Right renal pelvis (tissue), 4 donors: ENCODE measurements around the gene WDR90. TPM values are rescaled to one million over a fixed set of nuclear protein-coding genes. Genes with fewer than 3 reads are reported as not detected.

ENCODE experiments used
- DNase-seq, 4 donors: peaks; one replicate each; pipeline ENCODE4 v3.0.0-alpha.2; 2013; ENCODE audit warnings: low read depth in 4 of 4, low spot score in 3 of 4, missing footprints in 1 of 4
- polyA plus RNA-seq, 4 donors: library from polyadenylated mRNA; unstranded; fragments of 120-200 nt; gene quantifications; one replicate each; pipeline ENCODE4 v1.2.1, GENCODE V29; 2013; ENCODE audit not compliant: insufficient read length in 4 of 4

Gene WDR90
- polyA plus RNA-seq, 4 donors: 28.1 to 49.7 (median 37.7) TPM

DNA sequence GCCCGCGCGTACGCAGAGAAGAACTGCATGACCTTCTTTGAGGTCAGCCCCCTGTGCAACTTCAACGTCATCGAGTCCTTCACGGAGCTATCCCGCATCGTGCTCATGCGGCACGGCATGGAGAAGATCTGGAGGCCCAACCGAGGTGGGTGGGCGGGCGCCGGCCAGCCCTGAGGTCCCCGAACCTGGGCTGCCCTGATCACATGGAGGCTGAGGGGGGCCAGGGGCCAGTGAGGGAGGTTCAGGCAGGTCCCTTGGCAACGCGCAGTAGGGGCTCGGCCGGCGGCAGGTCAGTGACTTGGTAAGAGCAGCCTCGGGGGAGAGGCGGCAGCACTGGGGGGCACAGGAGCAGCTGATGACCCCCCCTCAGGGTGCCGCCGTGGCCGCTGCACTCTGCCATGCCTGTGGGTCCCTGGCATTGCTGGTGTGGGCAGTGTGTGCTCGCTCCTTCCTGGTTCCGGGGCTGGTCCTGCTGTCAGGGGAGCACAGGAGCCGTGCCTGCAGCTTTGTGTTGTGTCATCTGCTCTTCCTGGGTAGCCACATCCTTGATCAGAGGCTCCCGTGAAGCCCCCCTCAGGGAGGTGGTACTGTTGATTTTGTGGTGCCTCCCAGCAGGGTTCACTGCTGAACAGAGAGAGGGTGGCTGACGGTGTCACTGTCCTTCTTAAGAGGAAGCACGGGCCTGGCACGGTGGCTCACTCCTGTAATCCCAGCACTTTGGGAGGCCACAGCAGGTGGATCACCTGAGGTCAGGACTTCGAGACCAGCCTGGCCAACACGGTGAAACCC, 23.0 kb upstream of the WDR90 start:
- DNase-seq: no peak

DNA sequence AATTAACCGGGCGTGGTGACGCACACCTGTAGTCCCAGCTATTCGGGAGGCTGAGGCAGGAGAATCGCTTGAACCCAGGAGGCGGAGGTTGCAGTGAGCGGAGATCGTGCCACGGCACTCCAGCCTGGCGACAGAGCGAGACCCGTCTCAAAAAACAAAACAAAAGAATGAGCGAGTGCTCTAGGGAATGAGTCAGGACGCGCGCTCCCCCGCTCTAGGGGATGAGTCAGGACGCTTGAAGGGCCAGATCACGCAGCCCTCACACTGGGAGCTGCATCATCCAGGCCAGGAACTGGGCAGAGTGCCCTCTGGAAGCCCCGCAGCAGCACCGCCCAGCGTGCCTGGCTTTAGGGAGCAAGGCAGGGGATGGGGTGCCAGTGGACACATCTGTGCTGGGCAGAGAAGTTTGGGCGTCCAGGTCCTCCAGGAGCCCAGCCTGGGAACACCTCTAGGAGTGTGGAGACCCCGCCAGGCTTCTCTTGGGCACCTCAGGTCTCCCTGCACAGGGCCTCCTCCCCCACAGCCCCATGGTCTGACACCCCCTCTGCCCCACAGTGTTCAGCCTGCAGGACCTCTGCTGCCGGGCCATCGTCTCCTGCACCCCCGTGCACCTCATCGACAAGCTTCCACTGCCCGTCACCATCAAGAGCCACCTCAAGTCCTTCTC, 22.2 kb upstream of the WDR90 start:
- DNase-seq: no peak

DNA sequence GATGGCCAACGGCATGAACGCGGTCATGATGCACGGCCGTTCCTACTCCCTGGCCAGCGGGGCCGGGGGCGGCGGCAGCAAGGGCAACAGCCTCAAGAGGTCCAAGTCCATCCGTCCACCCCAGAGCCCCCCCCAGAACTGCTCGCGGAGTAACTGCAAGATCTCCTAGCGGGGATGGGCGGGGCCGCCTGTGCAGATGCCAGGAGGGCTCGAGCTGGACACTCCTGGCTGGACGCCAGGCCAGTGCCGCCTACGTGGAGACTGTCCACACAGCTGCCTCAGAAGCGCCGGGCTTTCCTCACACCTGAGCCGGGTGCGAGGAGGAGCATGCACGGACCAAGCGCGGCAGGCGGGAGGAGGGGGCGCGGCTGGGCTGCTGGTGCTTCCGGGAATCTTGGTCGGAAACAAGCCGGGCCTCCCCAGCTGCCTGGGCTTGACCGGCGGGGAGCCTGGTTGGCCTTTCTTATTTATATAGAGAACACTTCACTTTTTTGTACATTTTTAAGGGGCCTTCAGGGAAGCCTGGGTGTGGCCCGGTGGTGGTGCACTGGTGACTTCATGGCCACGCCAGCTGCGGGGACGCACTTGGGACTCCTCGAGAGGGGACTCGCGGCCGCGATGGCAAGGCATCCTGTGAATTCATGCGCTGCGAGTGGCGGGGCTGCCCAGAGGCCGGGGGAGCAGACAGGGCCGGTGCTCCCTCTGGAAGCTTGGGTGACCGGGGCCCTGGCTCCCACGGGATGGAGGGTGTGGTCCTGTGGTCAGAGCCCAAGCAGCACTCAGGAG, 21.5 kb upstream of the WDR90 start:
- DNase-seq: no peak

DNA sequence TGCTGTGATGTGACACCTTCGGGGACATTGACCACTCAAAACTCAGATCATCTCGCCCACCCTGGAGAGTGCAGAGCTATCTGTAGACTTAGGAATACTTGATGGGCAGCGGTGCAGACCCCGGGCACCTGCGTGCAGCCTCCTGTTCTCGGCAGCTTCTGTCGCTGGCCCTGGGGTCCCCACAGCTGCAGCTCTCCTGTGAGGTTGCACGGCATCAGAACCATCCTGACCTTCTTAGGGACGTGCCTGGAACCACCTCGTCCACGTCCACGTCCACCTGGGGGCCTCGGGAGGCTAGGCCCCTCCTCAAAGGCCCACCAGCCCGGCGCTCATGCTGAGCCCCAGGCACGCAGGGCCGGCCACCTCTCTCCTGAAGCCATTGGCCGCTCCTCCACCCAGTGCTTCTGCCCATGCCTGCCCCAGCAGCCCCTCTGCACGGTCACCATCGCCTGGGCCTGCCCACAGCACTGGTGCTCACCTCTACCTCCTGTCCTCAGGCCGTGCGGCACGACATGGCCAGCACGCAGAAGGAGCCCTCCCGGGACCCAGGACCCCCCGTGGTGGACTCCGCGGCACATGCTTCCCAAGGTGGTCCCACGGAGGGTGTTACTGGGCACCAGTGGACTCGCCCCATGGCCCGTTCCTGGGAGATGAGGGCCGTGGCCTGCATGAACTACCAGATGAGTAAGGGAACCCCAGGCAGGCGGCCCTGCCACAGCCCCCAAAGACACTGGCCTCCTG, 20.7 kb upstream of the WDR90 start:
- no peak for DNase-seq

DNA sequence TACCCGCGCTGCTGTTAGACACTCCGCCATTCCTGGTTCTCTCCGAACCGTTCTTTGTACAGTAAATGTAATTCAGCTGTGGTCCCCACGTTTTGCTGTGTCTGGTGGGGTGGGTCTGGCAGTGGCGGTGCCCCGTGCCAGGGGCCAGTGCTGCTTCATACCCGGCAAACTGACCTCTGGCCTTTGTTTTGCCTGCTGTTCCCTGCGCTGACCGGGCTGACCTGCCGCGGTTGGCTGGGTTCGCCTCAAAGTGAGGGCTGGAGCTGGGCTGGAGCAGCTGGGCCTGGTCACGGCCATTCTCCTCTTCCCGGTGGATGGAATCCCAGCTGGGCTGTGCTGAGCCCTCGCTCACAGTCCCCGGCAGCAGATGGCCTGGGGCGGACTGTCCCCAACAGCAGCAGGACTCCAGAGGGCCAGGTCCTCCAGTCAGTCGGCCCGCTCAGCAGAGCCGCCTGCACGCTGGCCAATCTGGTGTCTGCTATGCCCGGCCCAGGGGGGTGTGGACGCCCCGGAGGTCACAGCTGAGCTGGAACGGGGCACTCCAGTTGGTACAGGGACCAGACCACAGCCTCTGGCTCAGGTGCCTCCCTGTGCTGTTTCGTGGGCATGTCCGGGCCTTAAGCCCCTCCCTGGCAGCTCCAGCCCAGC, 19.9 kb upstream of the WDR90 start:
- no peak for DNase-seq

DNA sequence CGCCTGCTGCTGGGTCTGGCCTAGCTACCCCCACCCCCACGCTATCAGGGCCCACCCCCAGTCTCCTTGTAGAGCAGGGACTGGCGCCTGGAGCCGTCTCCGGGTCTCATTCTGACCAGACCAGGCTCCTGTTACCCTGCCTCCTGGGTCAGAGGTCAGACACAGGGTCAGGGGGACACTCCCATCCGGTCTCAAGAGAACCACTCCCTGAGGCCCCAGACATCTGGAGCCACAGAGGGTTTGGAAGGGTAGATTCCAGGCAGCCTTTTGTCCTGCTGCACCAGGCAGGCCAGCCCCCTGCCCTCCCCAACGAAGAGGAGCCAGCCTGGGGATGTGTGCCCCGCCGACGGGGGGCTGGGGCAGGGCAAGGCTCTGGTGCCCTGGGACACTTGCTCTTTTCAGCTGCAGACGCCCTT, 19.3 kb upstream of the WDR90 start:
- DNase-seq: no peak

DNA sequence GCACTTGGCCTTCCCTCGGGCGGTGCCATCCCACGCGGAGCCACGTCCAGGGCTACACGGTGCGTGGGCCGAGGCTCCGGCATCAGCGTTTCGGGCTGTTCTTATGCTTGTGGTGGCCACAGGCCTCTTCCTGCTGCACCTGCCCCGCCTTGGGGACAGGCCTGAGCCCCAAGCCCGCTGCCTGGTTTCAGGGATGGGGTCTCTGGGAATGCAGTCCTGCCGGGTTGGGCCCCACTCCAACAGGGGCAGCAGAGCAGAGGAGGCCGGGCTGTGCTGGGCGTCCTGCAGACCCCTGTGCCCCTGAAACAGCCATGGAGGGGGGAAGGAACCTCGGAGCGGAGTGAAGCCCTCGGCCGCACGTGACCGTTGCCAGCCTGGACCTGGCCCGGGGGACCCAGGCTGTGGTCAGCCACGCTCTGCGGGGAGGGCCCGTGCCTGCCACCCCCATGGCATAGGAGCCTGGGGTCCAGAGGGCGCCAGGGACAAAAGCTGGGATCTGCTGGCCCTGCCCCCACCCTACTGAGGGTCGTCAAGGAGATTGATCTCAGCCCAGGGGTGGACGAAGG, 18.8 kb upstream of the WDR90 start:
- no peak for DNase-seq

DNA sequence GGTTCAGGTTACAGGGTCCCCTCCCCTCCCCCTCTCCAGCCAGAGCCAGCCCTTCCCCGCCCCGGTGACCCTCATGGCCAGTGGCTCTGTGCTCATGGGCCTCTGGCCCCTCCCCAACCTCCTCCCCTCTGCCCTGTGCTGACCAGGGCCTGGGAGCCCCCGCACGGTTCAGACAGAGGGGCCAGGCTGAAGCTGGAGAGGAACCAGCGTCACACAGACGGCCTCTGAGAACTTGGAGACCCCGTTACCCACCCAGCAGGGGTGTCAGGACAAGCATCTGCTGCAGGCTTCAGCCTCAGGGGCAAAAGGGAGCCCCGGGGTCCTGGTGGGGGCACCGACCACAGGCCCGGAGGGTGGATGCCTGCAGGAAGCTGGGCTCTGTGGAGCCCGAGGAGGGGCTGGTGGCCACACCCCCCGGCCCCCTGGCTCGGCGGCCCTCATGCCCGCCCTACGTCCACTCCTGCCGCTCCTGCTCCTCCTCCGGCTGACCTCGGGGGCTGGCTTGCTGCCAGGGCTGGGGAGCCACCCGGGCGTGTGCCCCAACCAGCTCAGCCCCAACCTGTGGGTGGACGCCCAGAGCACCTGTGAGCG, 18.3 kb upstream of the WDR90 start, which contains the start of gene WFIKKN1:
TSS of gene WFIKKN1 (plus strand) at position 171 of the 591 bp plus-strand sequence. CDS start at position 440, 269 bp downstream.
- DNase-seq: peak in 1 of 4 donors; percentile 30

DNA sequence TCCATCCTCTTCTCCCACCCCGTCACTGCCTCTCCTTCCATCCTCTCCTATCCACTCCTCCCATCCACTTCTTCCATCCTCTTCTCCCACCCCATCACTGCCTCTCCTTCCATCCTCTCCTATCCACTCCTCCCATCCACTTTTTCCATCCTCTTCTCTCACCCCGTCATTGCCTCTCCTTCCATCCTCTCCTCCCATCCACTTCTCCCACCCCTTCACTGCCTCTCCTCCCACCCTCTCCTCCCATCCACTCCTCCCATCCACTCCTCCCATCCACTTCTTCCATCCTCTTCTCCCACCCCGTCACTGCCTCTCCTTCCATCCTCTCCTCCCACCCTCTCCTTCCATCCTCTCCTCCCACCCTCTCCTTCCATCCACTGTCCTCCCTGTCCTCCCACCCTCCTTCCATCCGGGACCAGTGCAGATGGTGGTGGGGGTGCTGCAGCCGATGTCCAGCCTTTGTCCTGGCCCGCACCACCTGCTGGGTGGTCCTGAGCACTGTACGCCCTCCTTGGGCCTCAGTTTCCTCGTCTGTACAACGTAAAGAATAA, 17.3 kb upstream of the WDR90 start:
- no peak for DNase-seq

DNA sequence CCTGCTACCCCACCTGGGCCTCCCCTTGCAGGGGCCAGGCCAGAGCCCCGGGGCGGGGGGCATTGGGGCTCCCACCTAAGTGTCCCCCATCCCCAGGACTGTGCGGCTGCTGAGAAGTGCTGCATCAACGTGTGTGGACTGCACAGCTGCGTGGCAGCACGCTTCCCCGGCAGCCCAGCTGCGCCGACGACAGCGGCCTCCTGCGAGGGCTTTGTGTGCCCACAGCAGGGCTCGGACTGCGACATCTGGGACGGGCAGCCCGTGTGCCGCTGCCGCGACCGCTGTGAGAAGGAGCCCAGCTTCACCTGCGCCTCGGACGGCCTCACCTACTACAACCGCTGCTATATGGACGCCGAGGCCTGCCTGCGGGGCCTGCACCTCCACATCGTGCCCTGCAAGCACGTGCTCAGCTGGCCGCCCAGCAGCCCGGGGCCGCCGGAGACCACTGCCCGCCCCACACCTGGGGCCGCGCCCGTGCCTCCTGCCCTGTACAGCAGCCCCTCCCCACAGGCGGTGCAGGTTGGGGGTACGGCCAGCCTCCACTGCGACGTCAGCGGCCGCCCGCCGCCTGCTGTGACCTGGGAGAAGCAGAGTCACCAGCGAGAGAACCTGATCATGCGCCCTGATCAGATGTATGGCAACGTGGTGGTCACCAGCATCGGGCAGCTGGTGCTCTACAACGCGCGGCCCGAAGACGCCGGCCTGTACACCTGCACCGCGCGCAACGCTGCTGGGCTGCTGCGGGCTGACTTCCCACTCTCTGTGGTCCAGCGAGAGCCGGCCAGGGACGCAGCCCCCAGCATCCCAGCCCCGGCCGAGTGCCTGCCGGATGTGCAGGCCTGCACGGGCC, 16.5 kb upstream of the WDR90 start:
- no peak for DNase-seq

DNA sequence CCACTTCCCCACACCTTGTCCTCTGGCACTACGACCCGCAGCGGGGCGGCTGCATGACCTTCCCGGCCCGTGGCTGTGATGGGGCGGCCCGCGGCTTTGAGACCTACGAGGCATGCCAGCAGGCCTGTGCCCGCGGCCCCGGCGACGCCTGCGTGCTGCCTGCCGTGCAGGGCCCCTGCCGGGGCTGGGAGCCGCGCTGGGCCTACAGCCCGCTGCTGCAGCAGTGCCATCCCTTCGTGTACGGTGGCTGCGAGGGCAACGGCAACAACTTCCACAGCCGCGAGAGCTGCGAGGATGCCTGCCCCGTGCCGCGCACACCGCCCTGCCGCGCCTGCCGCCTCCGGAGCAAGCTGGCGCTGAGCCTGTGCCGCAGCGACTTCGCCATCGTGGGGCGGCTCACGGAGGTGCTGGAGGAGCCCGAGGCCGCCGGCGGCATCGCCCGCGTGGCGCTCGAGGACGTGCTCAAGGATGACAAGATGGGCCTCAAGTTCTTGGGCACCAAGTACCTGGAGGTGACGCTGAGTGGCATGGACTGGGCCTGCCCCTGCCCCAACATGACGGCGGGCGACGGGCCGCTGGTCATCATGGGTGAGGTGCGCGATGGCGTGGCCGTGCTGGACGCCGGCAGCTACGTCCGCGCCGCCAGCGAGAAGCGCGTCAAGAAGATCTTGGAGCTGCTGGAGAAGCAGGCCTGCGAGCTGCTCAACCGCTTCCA, 15.7 kb upstream of the WDR90 start:
- DNase-seq: no peak

DNA sequence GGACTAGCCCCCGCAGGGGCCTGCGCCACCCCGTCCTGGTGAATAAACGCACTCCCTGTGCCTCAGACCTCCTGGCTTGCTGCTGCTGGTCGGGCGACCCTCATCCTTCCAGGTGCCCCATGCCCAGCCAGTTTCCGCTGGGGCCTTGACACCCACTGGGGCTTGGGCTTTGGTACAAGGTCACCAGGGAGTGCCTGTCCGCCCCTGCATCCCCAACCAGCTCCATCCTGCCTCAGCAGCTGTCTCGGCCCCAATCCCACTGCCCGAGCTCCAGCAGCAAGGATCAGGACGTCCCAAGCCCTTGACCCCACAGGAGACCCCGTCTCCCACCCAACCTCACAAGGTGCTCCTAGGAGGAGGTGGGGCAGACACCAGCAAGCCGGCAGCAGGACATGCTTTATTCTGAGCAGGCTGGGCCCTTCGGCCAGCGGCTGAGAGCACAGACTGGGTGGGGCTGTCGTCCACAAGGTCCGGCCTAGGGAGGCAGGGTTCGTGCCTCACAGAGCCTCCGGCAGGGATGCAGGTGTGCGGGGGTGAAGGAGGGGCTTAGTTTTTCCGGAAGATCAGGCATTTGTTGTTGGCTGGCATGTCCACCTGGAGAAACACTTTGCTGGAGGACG, 15.0 kb upstream of the WDR90 start:
- DNase-seq: no peak

DNA sequence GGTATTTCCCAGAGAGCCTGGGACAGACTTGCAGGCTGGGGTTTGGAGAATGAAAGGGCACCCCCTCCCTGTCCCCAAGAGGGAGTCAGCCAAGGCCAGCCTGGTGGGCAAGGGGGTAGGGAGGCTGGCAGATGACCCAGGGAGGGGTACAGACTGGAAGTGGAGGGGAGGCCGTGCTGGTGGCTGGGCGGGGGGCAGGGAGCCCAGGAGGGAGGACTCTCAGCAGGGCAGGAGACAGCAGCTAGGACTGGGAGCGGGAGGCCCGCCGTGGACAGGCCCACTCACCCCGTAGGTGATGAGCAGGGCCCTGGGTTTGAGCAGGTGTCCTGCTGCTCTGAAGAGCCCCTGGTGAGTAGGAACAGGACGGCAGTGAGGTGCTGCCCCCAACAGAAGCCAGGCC, 14.2 kb upstream of the WDR90 start:
- DNase-seq: no peak

DNA sequence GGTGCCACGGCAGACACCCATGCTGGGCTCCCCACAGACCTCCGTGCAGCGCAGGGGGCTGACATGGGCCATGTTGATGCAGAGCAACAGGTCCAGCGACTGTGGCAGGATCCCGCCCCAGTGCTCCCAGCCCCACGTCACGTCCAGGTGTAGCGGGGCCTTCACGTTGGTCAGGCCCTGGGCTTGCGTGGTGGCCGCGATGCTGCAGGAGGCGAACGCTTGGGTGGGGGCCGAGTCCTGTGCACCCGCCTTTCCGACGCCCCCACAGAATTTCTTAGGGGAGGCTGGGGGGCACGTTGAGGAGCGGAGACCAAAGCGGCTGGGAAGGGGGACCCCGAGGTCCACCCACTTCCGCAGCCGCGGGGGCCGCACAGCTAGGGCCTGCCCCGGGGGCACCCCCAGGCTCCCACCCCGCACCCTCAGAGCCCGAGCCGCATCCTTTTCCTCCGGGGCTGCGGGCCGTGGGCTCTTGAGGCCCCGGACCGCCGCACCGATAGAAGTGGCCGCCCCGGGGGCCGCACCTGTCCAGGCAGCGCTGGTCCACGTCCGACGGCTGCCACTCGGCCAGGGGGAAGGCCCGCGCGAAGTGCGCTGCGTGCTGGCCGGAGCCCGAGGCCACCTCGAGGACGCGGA, 13.5 kb upstream of the WDR90 start:
- DNase-seq: no peak

DNA sequence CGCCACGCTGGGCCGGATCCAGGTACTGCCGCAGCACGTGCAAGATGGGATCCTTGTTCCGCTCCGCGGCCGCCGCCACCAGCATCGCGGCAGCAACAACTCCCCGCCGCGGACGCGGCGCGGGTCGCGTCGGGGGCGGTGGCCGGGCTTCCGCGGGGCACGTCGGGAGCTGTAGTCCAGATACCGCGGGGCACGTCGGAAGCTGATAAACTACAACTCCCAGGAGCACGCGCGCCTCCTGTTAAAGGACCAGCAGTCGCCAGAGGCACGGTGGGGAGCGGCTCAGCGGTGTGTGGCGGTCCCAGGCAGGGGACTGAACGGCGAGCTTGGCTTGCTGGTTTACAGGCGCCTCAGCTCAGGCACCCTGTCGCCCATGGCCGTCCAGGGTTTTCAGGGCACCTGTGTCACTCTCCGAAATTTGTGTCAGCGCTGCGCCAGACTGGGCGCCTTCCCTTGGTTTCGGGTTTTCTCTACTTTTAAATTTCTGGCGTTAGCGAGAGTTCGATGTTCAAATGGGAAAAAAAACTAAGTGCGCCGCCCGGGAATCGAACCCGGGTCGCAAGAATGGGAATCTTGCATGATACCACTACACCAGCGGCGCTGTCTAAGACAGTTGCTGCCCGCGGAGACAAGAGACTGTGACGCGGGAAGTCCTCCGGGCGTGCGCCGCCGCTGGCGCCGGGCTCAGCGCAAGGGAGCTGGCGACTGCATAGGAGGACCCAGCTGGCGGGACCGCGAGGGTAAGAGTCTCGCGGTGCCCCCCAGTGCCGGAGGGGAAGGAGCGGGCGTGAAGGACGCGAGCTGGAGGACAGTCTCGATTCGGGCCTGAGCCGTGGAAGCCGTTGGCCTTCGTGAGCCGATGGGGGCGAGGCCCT, 12.7 kb upstream of the WDR90 start, which contains the start of gene METTL26:
TSS of gene METTL26 (minus strand) at position 100 of the 875 bp plus-strand sequence. CDS start at position 85, 15 bp downstream.
- DNase-seq: peak; percentile 86 to 90 (median 88)
